Measurements from ENCODE around the gene CD109. TPM values are rescaled to one million over a fixed set of nuclear protein-coding genes. Genes with fewer than 3 reads are reported as not detected.

CD109 gene
- total RNA-seq, 4 donors from 2014 or later = 1.3 to 3.8 (median 2.8) TPM

- Histone ChIP-seq H3K9me3 (no peaks in the 10 kb centered on the region), H3K36me3 (no peaks in the 10 kb centered on the region), H3K27ac (peak overlapping the region in 1 of 4 donors; percentile 55), H3K27me3 (no peaks in the 10 kb centered on the region), H3K4me3 (peak overlapping the region in 2 of 4 donors; percentile 58 to 68), H3K4me1 (peaks cover 0 to 5% of the 10 kb centered on the region in 2 donors)
- ATAC-seq = no peak
- TF ChIP-seq POLR2A (IDR thresholded peaks at IDR 0.05) (no peak), CTCF (IDR thresholded peaks at IDR 0.05 in 4 of 5, conservative IDR thresholded peaks at IDR 0.05 in 1 of 5) (no peak)
- DNase-seq = no peak
- intact Hi-C loops (cut with DNase I; ENCODE audit: low total_unique reads) (no loop called here), in situ Hi-C loops (cut with MboI; ENCODE audit: low sequenced_read_pairs in 4 of 4) (no loop called here)
Measured at GRCh38 chr6:73694711-73695411, 1.1 kb upstream of the CD109 start.

- intact Hi-C loops (cut with DNase I; ENCODE audit: low total_unique reads) = no loop called here
- no peak for TF ChIP-seq POLR2A (IDR thresholded peaks at IDR 0.05)
- no peak for TF ChIP-seq CTCF (IDR thresholded peaks at IDR 0.05 in 4 of 5, conservative IDR thresholded peaks at IDR 0.05 in 1 of 5)
Measured at GRCh38 chr6:73696966-73697655, 1.1 kb downstream of the CD109 start.

GRCh38 chr6:73699676-73700459 is 3.9 kb downstream of the CD109 start:
- in situ Hi-C loops (cut with MboI; ENCODE audit: low sequenced_read_pairs in 4 of 4) (no loop called here), intact Hi-C loops (cut with DNase I; ENCODE audit: low total_unique reads) (no loop called here)
- no peak overlapping the region for H3K27ac ChIP-seq
- TF ChIP-seq POLR2A (IDR thresholded peaks at IDR 0.05) = no peak
- no peak for TF ChIP-seq CTCF (IDR thresholded peaks at IDR 0.05 in 4 of 5, conservative IDR thresholded peaks at IDR 0.05 in 1 of 5)
- H3K4me3 ChIP-seq = no peak overlapping the region
- no peaks in the 10 kb centered on the region for H3K36me3 ChIP-seq
- ATAC-seq (no peak), DNase-seq (no peak)
- H3K9me3 ChIP-seq = no peaks in the 10 kb centered on the region
- peaks cover 0 to 5% of the 10 kb centered on the region in 2 donors for H3K4me1 ChIP-seq
- no peaks in the 10 kb centered on the region for H3K27me3 ChIP-seq

More at GRCh38 chr6:73696966-73697655, 1.1 kb downstream of the CD109 start:
- H3K4me3 ChIP-seq = peak overlapping the region; percentile 54 to 68 (median 59)
- in situ Hi-C loops (cut with MboI; ENCODE audit: low sequenced_read_pairs in 4 of 4) = no loop called here
- peaks cover 0 to 5% of the 10 kb centered on the region in 2 donors for H3K4me1 ChIP-seq
- no peaks in the 10 kb centered on the region for H3K36me3 ChIP-seq
- H3K9me3 ChIP-seq = no peaks in the 10 kb centered on the region
- H3K27ac ChIP-seq = peak overlapping the region in 1 of 4 donors; percentile 56
- ATAC-seq (no peak), DNase-seq (no peak)
- H3K27me3 ChIP-seq = no peaks in the 10 kb centered on the region

GRCh38 chr6:73702444-73702843 is 6.4 kb downstream of the CD109 start:
- DNase-seq = no peak
- no peak overlapping the region for H3K4me3 ChIP-seq
- H3K27ac ChIP-seq = no peak overlapping the region
- intact Hi-C loops (cut with DNase I; ENCODE audit: low total_unique reads) = no loop called here
- TF ChIP-seq CTCF (IDR thresholded peaks at IDR 0.05 in 4 of 5, conservative IDR thresholded peaks at IDR 0.05 in 1 of 5) = no peak
- no peak for TF ChIP-seq POLR2A (IDR thresholded peaks at IDR 0.05)
- H3K36me3 ChIP-seq = no peaks in the 10 kb centered on the region
- no peaks in the 10 kb centered on the region for H3K4me1 ChIP-seq
- H3K27me3 ChIP-seq = no peaks in the 10 kb centered on the region
- no peaks in the 10 kb centered on the region for H3K9me3 ChIP-seq
- in situ Hi-C loops (cut with MboI; ENCODE audit: low sequenced_read_pairs in 4 of 4) = no loop called here
- no peak for ATAC-seq

Data from gastrocnemius medialis (tissue), 4 donors.